Stomach (tissue), 4 donors: ENCODE results near the gene G6PC3.

Experiments
- CTCF ChIP-seq, 7 experiments: fragments of 450-650 bp in 4 of 7; fragments of 200-600 bp in 3 of 7; sonication (generic) in 3 of 7; IDR thresholded peaks; one replicate each; pipeline ENCODE4 v1.5.1; 2016 to 2019; ENCODE audit warnings: antibody characterized with exemption in 7 of 7, control low read depth in 2 of 7, mild to moderate bottlenecking in 1 of 7
- EP300 ChIP-seq: sonication (generic); formaldehyde crosslinking; IDR thresholded peaks from one replicate; pipeline ENCODE4 v1.6.1; 2017; ENCODE audit warnings: antibody characterized with exemption
- POLR2A ChIP-seq, 4 donors: fragments of 450-650 bp; IDR thresholded peaks; one replicate each; pipeline ENCODE4 v1.6.1; 2016; ENCODE audit warnings: antibody characterized with exemption in 4 of 4, control low read depth in 2 of 4, mild to moderate bottlenecking in 1 of 4, moderate library complexity in 1 of 4

- TF ChIP-seq POLR2A (IDR thresholded peaks at IDR 0.05) (no peak), CTCF (IDR thresholded peaks at IDR 0.05) (no peak), EP300 (no peak)
These were observed 9.6 kb downstream of the G6PC3 start for GRCh38 chr17:44079877-44080821.
